Neutrophil (primary cell): ENCODE measurements around the gene CFAP251.
"Not testable (repeated sequence)": the region's sequence is repeated elsewhere in the genome, so short reads cannot be mapped to it uniquely, and the experiment has no call there.

Experiments
- H3K27ac ChIP-seq: fragments of 200-600 bp; sonication (generic); 2 replicates; pipeline ENCODE4 v1.5.1; 2016; ENCODE audit warnings: mild to moderate bottlenecking, moderate library complexity
- H3K27me3 ChIP-seq: fragments of 200-600 bp; sonication (generic); 2 replicates; pipeline ENCODE4 v1.6.0; 2016; ENCODE audit warnings: mild to moderate bottlenecking
- H3K36me3 ChIP-seq: fragments of 200-600 bp; sonication (generic); 2 replicates; pipeline ENCODE4 v1.5.1; 2017
- H3K4me1 ChIP-seq, 2 experiments: fragments of 200-600 bp in 1 of 2; sonication (generic) in 1 of 2; 1 replicate in 1 of 2; 2 replicates in 1 of 2; pipeline versions ENCODE4 v1.5.1 to v1.6.1; 2013 to 2016; ENCODE audit warnings: low read depth in 1 of 2, low read length in 1 of 2, mild to moderate bottlenecking in 1 of 2, moderate library complexity in 1 of 2; ENCODE audit not compliant: control insufficient read depth in 1 of 2, insufficient read depth in 1 of 2
- H3K4me3 ChIP-seq, 2 experiments: fragments of 200-600 bp in 1 of 2; sonication (generic) in 1 of 2; 1 replicate in 1 of 2; 2 replicates in 1 of 2; pipeline ENCODE4 v1.5.1; 2013 to 2016; ENCODE audit warnings: low read depth in 1 of 2, low read length in 1 of 2, mild to moderate bottlenecking in 1 of 2, moderate library complexity in 1 of 2
- H3K9me3 ChIP-seq: fragments of 200-600 bp; sonication (generic); 2 replicates; pipeline ENCODE4 v1.5.1; 2016
- TF ChIP-seq, protein P1 (sequence below): fragments of 200-600 bp; sonication (generic); IDR thresholded peaks from 2 replicates; pipeline ENCODE4 v1.5.1; 2016; ENCODE audit warnings: antibody characterized with exemption

The CFAP251 gene, protein sequence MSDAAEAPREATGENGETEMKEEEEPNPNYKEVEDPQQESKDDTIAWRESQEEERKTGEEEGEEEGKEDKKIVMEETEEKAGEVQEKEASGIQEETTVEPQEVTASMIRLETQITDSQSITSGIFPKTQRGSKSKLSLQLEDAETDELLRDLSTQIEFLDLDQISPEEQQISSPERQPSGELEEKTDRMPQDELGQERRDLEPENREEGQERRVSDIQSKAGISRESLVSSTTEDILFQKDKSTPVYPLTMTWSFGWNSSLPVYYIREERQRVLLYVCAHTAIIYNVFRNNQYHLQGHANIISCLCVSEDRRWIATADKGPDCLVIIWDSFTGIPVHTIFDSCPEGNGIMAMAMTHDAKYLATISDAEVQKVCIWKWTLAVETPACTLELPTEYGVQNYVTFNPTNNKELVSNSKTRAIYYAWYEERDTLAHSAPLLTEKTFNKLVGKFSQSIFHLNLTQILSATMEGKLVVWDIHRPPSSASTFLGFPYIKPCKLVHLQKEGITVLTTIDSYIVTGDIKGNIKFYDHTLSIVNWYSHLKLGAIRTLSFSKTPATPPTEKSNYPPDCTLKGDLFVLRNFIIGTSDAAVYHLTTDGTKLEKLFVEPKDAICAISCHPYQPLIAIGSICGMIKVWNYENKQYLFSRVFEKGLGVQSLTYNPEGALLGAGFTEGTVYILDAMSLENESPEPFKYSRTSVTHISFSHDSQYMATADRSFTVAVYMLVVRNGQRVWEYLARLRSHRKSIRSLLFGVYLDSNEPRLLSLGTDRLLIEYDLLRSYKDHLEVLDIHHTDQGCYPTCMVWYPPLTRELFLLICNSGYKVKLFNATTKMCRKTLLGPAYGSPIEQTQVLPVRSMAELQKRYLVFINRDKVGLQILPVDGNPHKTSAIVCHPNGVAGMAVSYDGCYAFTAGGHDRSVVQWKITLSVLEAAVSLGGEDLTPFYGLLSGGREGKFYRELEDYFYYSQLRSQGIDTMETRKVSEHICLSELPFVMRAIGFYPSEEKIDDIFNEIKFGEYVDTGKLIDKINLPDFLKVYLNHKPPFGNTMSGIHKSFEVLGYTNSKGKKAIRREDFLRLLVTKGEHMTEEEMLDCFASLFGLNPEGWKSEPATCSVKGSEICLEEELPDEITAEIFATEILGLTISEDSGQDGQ

DNA sequence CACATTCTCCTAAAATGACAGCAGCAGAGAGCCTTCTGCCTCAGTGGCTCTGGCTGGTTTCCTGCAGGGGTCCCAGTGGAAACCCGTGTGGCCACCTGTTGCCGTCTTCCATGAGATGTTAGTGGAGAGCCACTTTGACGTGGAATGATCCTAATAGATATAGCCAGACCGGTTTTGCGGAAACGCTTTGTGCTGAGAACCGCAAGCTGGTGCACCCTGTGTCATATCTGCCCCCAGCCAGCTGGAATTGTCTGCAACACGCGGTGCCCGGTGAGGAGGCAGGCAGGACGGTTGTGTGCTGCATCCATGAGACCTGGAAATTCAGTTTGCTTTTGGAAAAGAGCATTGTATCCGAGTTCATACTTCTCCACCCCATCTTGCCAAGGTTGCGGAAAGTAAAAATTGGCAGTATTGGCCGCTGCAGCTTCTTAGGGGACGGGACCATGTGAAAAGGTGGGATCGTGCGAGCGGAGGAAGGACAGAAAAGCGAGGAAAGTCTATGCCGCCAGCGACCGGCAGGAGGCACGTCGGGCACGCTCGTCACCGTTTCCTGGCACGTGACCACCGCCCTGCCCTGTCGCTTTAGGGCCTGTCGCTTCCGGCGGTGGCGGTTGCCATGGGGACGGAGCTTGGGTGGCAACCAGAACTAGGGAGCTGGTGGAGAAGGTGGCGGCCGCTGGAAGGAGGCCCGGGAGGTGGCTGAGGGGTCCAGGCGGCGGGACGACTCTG, at the start of gene CFAP251:
TSS of gene CFAP251 (plus strand) at position 643 of the 729 bp plus-strand sequence. CDS start 2,714 bp downstream, outside the sequence.
- Histone ChIP-seq H3K9me3 (no peaks in the 10 kb centered on the region), H3K4me3 (peak within 1 kb of the TSS; percentile 51 to 58), H3K27me3 (no peaks in the 10 kb centered on the region), H3K4me1 (peaks cover 11 to 12% of the 10 kb centered on the region in 2 experiments), H3K36me3 (peaks cover 48% of the 10 kb centered on the region), H3K27ac (peak within 1 kb of the TSS; percentile 62)
- TF ChIP-seq, protein P1, sequence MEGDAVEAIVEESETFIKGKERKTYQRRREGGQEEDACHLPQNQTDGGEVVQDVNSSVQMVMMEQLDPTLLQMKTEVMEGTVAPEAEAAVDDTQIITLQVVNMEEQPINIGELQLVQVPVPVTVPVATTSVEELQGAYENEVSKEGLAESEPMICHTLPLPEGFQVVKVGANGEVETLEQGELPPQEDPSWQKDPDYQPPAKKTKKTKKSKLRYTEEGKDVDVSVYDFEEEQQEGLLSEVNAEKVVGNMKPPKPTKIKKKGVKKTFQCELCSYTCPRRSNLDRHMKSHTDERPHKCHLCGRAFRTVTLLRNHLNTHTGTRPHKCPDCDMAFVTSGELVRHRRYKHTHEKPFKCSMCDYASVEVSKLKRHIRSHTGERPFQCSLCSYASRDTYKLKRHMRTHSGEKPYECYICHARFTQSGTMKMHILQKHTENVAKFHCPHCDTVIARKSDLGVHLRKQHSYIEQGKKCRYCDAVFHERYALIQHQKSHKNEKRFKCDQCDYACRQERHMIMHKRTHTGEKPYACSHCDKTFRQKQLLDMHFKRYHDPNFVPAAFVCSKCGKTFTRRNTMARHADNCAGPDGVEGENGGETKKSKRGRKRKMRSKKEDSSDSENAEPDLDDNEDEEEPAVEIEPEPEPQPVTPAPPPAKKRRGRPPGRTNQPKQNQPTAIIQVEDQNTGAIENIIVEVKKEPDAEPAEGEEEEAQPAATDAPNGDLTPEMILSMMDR, result peak; percentile 86

DNA sequence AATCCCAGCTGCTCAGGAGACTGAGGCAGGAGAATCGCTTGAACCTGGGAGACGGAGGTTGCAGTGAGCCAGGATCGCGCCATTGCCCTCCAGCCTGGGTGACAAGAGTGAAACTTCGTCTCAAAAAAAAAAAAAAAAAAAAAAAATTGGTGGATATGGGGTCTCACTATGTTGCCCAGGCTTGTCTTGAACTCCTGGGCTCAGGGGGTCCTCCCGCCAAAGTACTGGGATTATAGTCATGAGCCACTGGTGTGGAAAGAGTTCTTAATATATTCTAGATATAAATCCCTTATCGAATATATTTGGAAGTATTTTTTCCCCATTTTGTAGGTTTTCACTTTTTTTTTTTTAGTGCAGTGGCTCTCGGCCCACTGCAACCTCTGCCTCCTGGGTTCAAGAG, 49.2 kb upstream of the CFAP251 start:
- not testable (repeated sequence) for H3K27ac ChIP-seq, H3K27me3 ChIP-seq, H3K4me3 ChIP-seq, H3K9me3 ChIP-seq, H3K36me3 ChIP-seq
- peaks cover 14 to 16% of the 10 kb centered on the region in 2 experiments for H3K4me1 ChIP-seq

DNA sequence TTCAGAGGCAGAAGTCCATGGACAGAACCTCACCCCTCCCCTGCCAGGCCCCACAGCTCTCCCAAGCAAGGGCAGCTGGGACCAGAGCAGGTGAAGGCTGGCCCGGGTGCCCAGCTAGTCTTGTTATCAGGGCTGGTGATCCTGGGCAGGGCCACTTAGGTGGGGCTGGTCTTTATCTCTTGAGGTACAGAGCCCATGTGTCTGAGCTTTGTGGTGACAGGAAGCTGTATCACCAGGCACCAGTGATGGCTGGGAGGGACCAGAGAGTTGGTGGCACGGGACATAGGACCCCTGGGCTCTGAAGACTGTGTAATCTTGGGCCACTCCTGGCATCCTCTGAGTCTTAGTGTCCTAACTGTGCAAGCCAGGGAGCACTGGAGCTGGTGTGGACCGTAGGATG, 46.9 kb upstream of the CFAP251 start:
- Histone ChIP-seq H3K36me3 (no peaks in the 10 kb centered on the region), H3K4me1 (peaks cover 37 to 38% of the 10 kb centered on the region in 2 experiments), H3K9me3 (no peaks in the 10 kb centered on the region), H3K27ac (no peak overlapping the region), H3K4me3 (no peak overlapping the region), H3K27me3 (no peaks in the 10 kb centered on the region)
- TF ChIP-seq, protein P1, result no peak

DNA sequence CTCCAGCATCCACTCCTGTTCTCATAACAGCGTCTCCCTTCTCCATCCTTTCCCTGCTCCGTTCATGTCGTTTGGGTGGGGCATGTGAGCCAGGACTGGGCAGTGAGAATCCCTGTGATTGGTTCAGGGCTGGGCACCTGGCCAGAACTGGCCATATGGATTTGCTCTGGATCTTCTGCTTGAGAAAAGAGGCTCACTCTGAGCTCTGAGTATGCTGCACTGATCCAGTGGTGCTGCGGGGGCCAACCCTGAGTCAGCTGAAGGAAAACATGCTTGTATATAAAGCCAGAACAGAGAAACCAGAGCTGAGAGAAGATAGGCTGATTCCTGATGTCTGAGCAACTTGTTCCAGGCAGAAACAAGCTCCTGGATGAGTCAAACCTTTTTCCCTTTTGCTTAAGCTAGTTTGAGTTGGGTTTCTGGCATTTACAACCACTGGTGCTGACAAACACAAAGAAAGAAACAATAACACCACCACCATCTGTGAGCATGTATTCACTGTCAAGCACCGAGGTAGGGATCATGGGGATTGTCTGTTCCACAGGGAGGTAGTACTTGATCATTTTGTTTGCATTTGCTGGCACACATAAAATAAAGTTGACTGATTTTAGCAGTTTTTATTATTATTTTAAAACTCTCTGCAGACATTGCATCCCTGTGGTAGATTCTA, 45.7 kb upstream of the CFAP251 start:
- TF ChIP-seq, protein P1, result no peak
- no peaks in the 10 kb centered on the region for H3K36me3 ChIP-seq
- H3K4me1 ChIP-seq, result peaks cover 49 to 51% of the 10 kb centered on the region in 2 experiments
- no peak overlapping the region for H3K4me3 ChIP-seq
- no peaks in the 10 kb centered on the region for H3K27me3 ChIP-seq
- H3K9me3 ChIP-seq, result no peaks in the 10 kb centered on the region
- peak overlapping the region; percentile 83 for H3K27ac ChIP-seq

DNA sequence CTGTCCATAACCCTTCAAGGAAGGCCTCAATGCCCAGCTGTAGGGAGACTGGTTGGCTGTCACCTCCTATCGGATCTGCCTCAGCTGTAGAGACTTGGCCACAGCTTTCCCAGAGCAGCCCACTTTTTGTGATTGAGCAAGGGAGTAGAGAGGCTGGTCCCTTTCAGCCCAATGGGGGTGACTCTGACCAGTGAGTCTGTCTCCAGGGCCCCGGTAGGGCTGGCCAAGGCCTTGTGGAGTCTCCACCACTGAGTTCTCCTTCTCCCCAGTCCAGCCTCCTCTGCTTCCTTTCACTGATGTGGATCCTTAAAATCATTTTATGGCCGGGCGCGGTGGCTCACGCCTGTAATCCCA, 45.2 kb upstream of the CFAP251 start:
- Histone ChIP-seq H3K27ac (peak overlapping the region; percentile 83), H3K36me3 (no peaks in the 10 kb centered on the region), H3K4me3 (no peak overlapping the region), H3K27me3 (no peaks in the 10 kb centered on the region), H3K9me3 (no peaks in the 10 kb centered on the region), H3K4me1 (peaks cover 54% of the 10 kb centered on the region in 2 experiments)
- TF ChIP-seq, protein P1, result no peak
